Heart left ventricle (tissue), 13 donors: ENCODE results near the gene TCF7L2.

Source experiments
- POLR2A ChIP-seq, 2 donors: fragments of 450-650 bp; IDR thresholded peaks; one replicate each; pipeline ENCODE4 v1.6.1; 2017; ENCODE audit warnings: antibody characterized with exemption in 2 of 2, mild to moderate bottlenecking in 2 of 2, moderate library complexity in 2 of 2
- TF ChIP-seq, protein P1 (sequence below), 12 donors: fragments of 200-600 bp; sonication (generic) in 4 of 12; IDR thresholded peaks; one replicate each; pipeline versions ENCODE4 v1.5.0 to v1.8.0; 2018 to 2022; ENCODE audit warnings: antibody characterized with exemption in 12 of 12, mild to moderate bottlenecking in 5 of 12
- donor health status: ischemic (EF 13 %, LVEDD 7.1; RV severe dilation, severe dysfunction).
- donor health status: DM: no; HTN: yes; CAD: no.
- donor health status: DM: no; HTN: no; CAD: no.
- donor health status: ischemic (EF 25% LVEDD 6.9; RV normal size, moderate dysfunction).
- donor health status: ischemic (EF 25% LVEDD 5.7; RV mildly dilated, moderate dysfunction).
- donor health status: ischemic (EF 35%, LVEDD 5.7; RV mildly dilated, moderate dysfunction).
- donor health status: nonischemic (EF 11% LVEDD 7.7; RV severe dilation, severe dysfunction).
- donor health status: DM: yes; HTN: yes; CAD: no.
- donor health status: PGD.
- donor health status: ischemic (EF 29% LVEDD 5.4; RV normal size, mild dysfunction).
- donor health status: nonischemic (EF 23%, LVEDD 6.1; RV moderate dilation, normal function).

DNA sequence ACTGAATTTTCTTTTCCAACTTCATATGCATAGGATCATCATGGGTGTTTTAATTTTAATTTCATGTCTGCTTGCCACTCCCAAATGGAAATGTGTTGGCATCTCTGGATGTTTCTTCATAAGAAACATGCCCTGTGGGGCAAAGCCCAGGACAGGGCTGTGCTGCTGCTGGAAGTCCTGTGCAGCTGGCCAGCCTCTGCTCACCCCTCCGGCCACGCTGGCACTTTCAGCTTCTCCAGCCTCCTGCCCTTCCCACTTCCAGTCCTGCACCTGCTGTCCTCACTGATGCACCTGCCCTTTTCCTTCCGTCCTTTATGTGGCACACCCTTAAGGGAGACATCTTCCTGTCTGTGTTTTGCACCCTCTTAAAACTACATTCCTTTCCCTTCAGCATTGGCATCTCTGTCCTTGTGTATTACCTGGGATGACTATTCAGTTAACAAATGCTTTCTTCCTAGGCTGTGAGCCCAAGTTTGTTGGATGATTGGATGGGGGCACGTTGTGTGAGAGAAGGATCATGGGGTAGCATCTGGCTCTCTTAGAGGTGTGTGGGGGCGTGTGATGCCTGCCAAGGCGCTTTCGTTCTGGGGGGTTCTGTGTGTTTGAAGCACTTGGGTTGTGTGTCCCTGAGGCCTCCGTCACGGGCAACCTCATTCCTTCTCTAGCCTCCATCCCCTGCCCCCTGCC is 56.8 kb downstream of the TCF7L2 start:
- TF ChIP-seq, protein P1, sequence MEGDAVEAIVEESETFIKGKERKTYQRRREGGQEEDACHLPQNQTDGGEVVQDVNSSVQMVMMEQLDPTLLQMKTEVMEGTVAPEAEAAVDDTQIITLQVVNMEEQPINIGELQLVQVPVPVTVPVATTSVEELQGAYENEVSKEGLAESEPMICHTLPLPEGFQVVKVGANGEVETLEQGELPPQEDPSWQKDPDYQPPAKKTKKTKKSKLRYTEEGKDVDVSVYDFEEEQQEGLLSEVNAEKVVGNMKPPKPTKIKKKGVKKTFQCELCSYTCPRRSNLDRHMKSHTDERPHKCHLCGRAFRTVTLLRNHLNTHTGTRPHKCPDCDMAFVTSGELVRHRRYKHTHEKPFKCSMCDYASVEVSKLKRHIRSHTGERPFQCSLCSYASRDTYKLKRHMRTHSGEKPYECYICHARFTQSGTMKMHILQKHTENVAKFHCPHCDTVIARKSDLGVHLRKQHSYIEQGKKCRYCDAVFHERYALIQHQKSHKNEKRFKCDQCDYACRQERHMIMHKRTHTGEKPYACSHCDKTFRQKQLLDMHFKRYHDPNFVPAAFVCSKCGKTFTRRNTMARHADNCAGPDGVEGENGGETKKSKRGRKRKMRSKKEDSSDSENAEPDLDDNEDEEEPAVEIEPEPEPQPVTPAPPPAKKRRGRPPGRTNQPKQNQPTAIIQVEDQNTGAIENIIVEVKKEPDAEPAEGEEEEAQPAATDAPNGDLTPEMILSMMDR (IDR thresholded peaks at IDR 0.05): no peak
- no peak for TF ChIP-seq POLR2A (IDR thresholded peaks at IDR 0.05)
